Body of pancreas (tissue), 4 donors: Measurements from ENCODE around the gene ZNF189. TPM values are rescaled to one million over a fixed set of nuclear protein-coding genes. Genes with fewer than 3 reads are reported as not detected.

Experiments used
- ATAC-seq: fragments of 150-250 bp; one replicate; pipeline ENCODE4 v1.9.1; 2016
- DNase-seq, 4 donors: peaks; one replicate each; pipeline ENCODE4 v3.0.0-alpha.2; 2019
- H3K27ac ChIP-seq, 4 donors: fragments of 200-600 bp; sonication (generic); 1 replicate in 3 of 4; 2 replicates in 1 of 4; pipeline versions ENCODE4 v1.5.1 to v1.6.1; 2016 to 2019; ENCODE audit warnings: mild to moderate bottlenecking in 1 of 4, mixed read lengths in 1 of 4, moderate library complexity in 1 of 4
- H3K27me3 ChIP-seq, 2 donors: fragments of 200-600 bp; sonication (generic); one replicate each; pipeline ENCODE4 v1.6.0; 2016; ENCODE audit warnings: mild to moderate bottlenecking in 1 of 2
- H3K36me3 ChIP-seq, 2 donors: fragments of 200-600 bp; sonication (generic); replicated peaks in 1 of 2; 2 replicates each; pipeline ENCODE4 v1.5.1; 2016; ENCODE audit warnings: low read depth in 2 of 2; ENCODE audit not compliant: insufficient read depth in 1 of 2
- H3K4me1 ChIP-seq: fragments of 200-600 bp; sonication (generic); one replicate; pipeline ENCODE4 v1.6.0; 2016
- H3K4me3 ChIP-seq, 2 donors: fragments of 200-600 bp; sonication (generic); 1 replicate in 1 of 2; 2 replicates in 1 of 2; pipeline ENCODE4 v1.5.1; 2016 to 2019
- H3K9me3 ChIP-seq, 3 donors: fragments of 200-600 bp; sonication (generic); 1 replicate in 2 of 3; 2 replicates in 1 of 3; pipeline ENCODE4 v1.5.1; 2016
- CTCF ChIP-seq, 7 experiments: fragments of 450-650 bp in 4 of 7; fragments of 200-600 bp in 3 of 7; sonication (generic) in 3 of 7; IDR thresholded peaks; one replicate each; pipeline ENCODE4 v1.5.1; 2016 to 2019; ENCODE audit warnings: antibody characterized with exemption in 7 of 7
- POLR2A ChIP-seq, 3 donors: fragments of 450-650 bp; IDR thresholded peaks; one replicate each; pipeline ENCODE4 v1.6.1; 2016; ENCODE audit warnings: antibody characterized with exemption in 3 of 3, mild to moderate bottlenecking in 2 of 3
- WGBS, 2 donors: methylation state at CpG; one replicate each; pipeline ENCODE4 v1.1.5; 2017; 5-methylcytosine and 5-hydroxymethylcytosine counted together
- intact Hi-C: fragments of 100-400 bp; cut with DNase I; formaldehyde crosslinking; loops from one replicate; pipeline ENCODE4 v1.15.1; 2023
- total RNA-seq, 2 donors: library from RNA; depleted of rRNA; stranded (reverse); fragments of >200 nt; gene quantifications; one replicate each; pipeline ENCODE4 v1.1.0, GENCODE V29; 2016

The ZNF189 gene
- total RNA-seq, 2 donors from 2014 or later = 25.1 to 25.2 TPM

- 55 to 61% methylated on average over 2 of the region's 2 CpGs for WGBS, 2 donors
- no peak for DNase-seq
- H3K27ac ChIP-seq = no peak overlapping the region
- H3K4me1 ChIP-seq = peaks cover 19% of the 10 kb centered on the region
- intact Hi-C loops = no loop called here
- no peak overlapping the region for H3K4me3 ChIP-seq
- H3K27me3 ChIP-seq = no peaks in the 10 kb centered on the region
- no peaks in the 10 kb centered on the region for H3K36me3 ChIP-seq
- TF ChIP-seq CTCF (IDR thresholded peaks at IDR 0.05) (no peak), POLR2A (IDR thresholded peaks at IDR 0.05) (no peak)
- ATAC-seq = no peak
- H3K9me3 ChIP-seq = no peaks in the 10 kb centered on the region
Observed at GRCh38 chr9:101369884-101370531, 28.6 kb upstream of the ZNF189 start.

GRCh38 chr9:101371813-101372212 is 26.8 kb upstream of the ZNF189 start:
- H3K27ac ChIP-seq = no peak overlapping the region
- no peaks in the 10 kb centered on the region for H3K36me3 ChIP-seq
- TF ChIP-seq CTCF (IDR thresholded peaks at IDR 0.05) = no peak
- no peak for TF ChIP-seq POLR2A (IDR thresholded peaks at IDR 0.05)
- ATAC-seq (no peak), DNase-seq (no peak)
- no peaks in the 10 kb centered on the region for H3K27me3 ChIP-seq
- peaks cover 5% of the 10 kb centered on the region for H3K4me1 ChIP-seq
- 83 to 93% methylated on average over 3 of the region's 3 CpGs for WGBS, 2 donors
- no peak overlapping the region for H3K4me3 ChIP-seq
- no peaks in the 10 kb centered on the region for H3K9me3 ChIP-seq
- intact Hi-C loops = no loop called here

GRCh38 chr9:101372327-101373118 is 26.1 kb upstream of the ZNF189 start:
- H3K36me3 ChIP-seq = no peaks in the 10 kb centered on the region
- no peaks in the 10 kb centered on the region for H3K4me1 ChIP-seq
- DNase-seq = no peak
- H3K9me3 ChIP-seq = no peaks in the 10 kb centered on the region
- WGBS, 2 donors = 76 to 80% methylated on average over 2 of the region's 2 CpGs
- no peak overlapping the region for H3K27ac ChIP-seq
- intact Hi-C loops = no loop called here
- no peak for TF ChIP-seq POLR2A (IDR thresholded peaks at IDR 0.05)
- no peak for TF ChIP-seq CTCF (IDR thresholded peaks at IDR 0.05)
- H3K4me3 ChIP-seq = no peak overlapping the region
- H3K27me3 ChIP-seq = no peaks in the 10 kb centered on the region
- ATAC-seq = no peak

- no peak overlapping the region for H3K27ac ChIP-seq
- TF ChIP-seq POLR2A (IDR thresholded peaks at IDR 0.05) = no peak
- TF ChIP-seq CTCF (IDR thresholded peaks at IDR 0.05) = no peak
- H3K9me3 ChIP-seq = no peaks in the 10 kb centered on the region
- no peaks in the 10 kb centered on the region for H3K27me3 ChIP-seq
- H3K4me1 ChIP-seq = no peaks in the 10 kb centered on the region
- H3K36me3 ChIP-seq = no peaks in the 10 kb centered on the region
- intact Hi-C loops = no loop called here
- WGBS, 2 donors = 85 to 94% methylated on average over 12 of the region's 12 CpGs
- no peak for ATAC-seq
- DNase-seq = no peak
- no peak overlapping the region for H3K4me3 ChIP-seq
Observed at GRCh38 chr9:101375546-101375945, 23.1 kb upstream of the ZNF189 start.
